PC-3 (cell line): ENCODE data around the gene KIF3A.

Experiments
- EZH2phosphoT487 ChIP-seq: fragments of 300-600 bp; sonication (generic); IDR thresholded peaks from 2 replicates; pipeline ENCODE4 v1.6.1; 2018; ENCODE audit warnings: mild to moderate bottlenecking, antibody characterized with exemption, low read length, borderline replicate concordance
- TF ChIP-seq, protein P1 (sequence below): fragments of 300-600 bp; sonication (generic); conservative IDR thresholded peaks from 2 replicates; pipeline ENCODE4 v1.5.1; 2017; ENCODE audit warnings: antibody characterized with exemption, low read depth, mild to moderate bottlenecking, low read length

DNA sequence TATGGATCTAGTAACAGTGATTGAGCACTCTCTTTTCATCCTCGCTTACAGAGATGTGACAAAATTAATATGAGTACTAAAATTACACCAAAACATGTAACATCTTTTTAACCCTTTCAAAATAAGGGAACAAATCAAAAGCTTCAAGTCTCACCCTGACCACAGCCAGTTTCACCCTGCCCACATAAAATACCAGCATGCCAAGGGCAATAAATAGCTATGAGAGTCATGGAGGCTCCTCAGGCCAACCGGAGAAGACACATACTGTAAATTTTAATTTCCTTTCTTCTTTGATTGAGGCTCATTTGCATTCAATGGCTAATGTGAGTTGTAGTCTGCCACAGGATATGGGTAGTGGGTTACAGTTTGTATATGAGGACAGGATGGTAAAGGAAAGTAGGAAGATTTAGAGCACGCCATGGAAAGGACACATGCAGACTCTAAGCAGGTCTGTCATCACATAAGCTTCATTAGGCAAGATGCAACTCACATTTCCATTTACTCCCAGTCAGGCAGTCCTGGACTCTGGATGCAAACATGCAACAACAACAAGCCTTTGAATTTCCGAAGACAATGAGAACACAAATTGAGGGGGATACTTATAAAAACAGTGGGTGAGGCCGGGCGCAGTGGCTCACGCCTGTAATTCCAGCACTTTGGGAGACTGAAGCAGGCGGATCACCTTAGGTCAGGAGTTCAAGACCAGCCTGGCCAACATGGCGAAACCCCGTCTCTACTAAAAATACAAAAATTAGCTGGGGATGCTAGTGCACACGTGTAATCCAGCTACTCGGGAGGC, 52.2 kb downstream of the KIF3A start:
- TF ChIP-seq, protein P1, sequence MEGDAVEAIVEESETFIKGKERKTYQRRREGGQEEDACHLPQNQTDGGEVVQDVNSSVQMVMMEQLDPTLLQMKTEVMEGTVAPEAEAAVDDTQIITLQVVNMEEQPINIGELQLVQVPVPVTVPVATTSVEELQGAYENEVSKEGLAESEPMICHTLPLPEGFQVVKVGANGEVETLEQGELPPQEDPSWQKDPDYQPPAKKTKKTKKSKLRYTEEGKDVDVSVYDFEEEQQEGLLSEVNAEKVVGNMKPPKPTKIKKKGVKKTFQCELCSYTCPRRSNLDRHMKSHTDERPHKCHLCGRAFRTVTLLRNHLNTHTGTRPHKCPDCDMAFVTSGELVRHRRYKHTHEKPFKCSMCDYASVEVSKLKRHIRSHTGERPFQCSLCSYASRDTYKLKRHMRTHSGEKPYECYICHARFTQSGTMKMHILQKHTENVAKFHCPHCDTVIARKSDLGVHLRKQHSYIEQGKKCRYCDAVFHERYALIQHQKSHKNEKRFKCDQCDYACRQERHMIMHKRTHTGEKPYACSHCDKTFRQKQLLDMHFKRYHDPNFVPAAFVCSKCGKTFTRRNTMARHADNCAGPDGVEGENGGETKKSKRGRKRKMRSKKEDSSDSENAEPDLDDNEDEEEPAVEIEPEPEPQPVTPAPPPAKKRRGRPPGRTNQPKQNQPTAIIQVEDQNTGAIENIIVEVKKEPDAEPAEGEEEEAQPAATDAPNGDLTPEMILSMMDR = no peak
- TF ChIP-seq EZH2phosphoT487 = no peak
